Peyer's patch (tissue), 4 donors: ENCODE measurements around the gene DNMT3B. TPM values are rescaled to one million over a fixed set of nuclear protein-coding genes. Genes with fewer than 3 reads are reported as not detected.

Source experiments
- DNase-seq, 3 donors: peaks; one replicate each; pipeline ENCODE4 v3.0.0-alpha.2; 2017 to 2019
- H3K27ac ChIP-seq, 4 donors: fragments of 200-600 bp; sonication (generic); one replicate each; pipeline ENCODE4 v1.5.1; 2016 to 2019
- H3K27me3 ChIP-seq, 2 donors: fragments of 200-600 bp; sonication (generic); one replicate each; pipeline ENCODE4 v1.5.1; 2019
- H3K36me3 ChIP-seq, 3 donors: fragments of 200-600 bp; sonication (generic); one replicate each; pipeline ENCODE4 v1.5.1; 2016 to 2019
- H3K4me1 ChIP-seq, 4 donors: fragments of 200-600 bp; sonication (generic); one replicate each; pipeline ENCODE4 v1.5.1; 2016 to 2019
- H3K4me3 ChIP-seq, 4 donors: fragments of 200-600 bp; sonication (generic); 1 replicate in 3 of 4; 2 replicates in 1 of 4; pipeline ENCODE4 v1.5.1; 2016 to 2019; ENCODE audit warnings: mild to moderate bottlenecking in 1 of 4
- H3K9me3 ChIP-seq, 4 donors: fragments of 200-600 bp; sonication (generic); one replicate each; pipeline ENCODE4 v1.5.1; 2016 to 2019; ENCODE audit warnings: mild to moderate bottlenecking in 1 of 4
- POLR2A ChIP-seq, 2 donors: fragments of 450-650 bp; IDR thresholded peaks; one replicate each; pipeline ENCODE4 v1.5.1; 2017; ENCODE audit warnings: antibody characterized with exemption in 2 of 2, mild to moderate bottlenecking in 2 of 2, moderate library complexity in 2 of 2
- total RNA-seq, 4 donors: library from RNA; depleted of rRNA; stranded (reverse); fragments of >200 nt; gene quantifications; one replicate each; pipeline ENCODE4 v1.1.0, GENCODE V29; 2016
- TF ChIP-seq, protein P1 (sequence below), 6 experiments: fragments of 450-650 bp in 4 of 6; fragments of 200-600 bp in 2 of 6; sonication (generic) in 1 of 6; IDR thresholded peaks; one replicate each; pipeline ENCODE4 v1.5.1; 2017 to 2019; ENCODE audit warnings: antibody characterized with exemption in 6 of 6, mild to moderate bottlenecking in 3 of 6, moderate library complexity in 1 of 6

Gene DNMT3B
- total RNA-seq, 4 donors from 2014 or later: 0.67 to 4.1 (median 0.86) TPM

DNA sequence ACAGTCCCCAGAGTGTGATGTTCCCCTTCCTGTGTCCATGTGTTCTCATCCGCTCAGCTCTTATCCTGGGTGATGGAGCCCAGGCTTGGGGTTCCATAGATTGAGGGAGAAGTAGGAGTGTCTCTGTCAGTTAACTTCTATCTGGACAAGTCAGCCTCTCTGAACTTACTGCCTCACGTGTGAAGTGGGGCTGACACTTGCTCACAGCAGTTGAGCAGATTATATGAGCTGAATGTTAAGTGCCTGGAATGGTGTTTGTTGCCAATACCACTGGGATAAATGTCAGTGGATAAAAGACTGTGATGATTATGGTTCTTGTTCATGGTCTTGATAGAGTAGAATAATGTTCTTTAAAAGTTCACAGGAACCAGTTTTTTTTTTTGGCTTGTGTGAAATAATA, 79.4 kb downstream of the DNMT3B start:
- Histone ChIP-seq H3K9me3 (no peaks in the 10 kb centered on the region), H3K27me3 (no peaks in the 10 kb centered on the region), H3K4me3 (no peak overlapping the region), H3K36me3 (peaks cover 0 to 77% (median 0%) of the 10 kb centered on the region in 3 donors), H3K4me1 (no peaks in the 10 kb centered on the region), H3K27ac (no peak overlapping the region)
- TF ChIP-seq, protein P1, sequence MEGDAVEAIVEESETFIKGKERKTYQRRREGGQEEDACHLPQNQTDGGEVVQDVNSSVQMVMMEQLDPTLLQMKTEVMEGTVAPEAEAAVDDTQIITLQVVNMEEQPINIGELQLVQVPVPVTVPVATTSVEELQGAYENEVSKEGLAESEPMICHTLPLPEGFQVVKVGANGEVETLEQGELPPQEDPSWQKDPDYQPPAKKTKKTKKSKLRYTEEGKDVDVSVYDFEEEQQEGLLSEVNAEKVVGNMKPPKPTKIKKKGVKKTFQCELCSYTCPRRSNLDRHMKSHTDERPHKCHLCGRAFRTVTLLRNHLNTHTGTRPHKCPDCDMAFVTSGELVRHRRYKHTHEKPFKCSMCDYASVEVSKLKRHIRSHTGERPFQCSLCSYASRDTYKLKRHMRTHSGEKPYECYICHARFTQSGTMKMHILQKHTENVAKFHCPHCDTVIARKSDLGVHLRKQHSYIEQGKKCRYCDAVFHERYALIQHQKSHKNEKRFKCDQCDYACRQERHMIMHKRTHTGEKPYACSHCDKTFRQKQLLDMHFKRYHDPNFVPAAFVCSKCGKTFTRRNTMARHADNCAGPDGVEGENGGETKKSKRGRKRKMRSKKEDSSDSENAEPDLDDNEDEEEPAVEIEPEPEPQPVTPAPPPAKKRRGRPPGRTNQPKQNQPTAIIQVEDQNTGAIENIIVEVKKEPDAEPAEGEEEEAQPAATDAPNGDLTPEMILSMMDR (IDR thresholded peaks at IDR 0.05): no peak
- TF ChIP-seq POLR2A (IDR thresholded peaks at IDR 0.05): no peak
- no peak for DNase-seq

DNA sequence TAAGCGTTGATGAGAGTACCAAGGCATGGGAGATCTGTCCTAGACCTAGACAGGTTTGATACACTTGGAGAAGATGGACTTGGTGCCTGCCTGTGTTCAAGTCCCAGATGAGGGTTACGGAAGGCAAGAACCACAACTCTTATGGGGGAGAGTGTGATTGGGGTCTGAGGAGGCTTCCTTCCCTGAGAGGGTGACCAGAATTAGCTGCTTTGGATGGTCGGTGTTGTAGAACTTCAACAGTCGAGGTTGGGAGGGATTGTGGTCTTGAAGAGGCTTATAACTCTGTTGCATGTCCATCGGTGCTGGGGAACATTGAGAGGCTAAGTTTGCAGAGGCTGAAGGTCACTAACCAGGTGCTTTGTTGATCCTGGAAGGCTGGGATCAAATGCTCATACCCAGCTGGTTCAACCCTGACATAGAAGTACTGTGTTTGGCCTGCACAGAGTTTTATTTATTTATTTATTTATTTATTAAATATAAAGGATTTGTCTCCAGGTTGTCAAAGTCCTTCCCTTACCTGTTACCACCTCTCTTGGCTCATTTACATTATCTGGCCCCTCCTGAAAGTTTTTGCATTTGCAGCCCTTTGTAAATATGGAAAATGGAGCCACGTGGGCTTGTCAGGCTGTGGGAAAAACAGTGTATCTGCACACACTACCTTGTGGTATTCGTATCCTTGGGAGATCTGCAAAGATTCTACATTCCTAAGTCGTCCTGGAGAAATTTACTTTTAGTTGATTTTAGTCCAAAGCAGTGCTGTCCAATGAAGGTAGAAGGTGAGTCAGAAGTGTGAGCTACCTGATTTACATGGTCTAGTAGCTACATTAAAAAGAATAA, 80.7 kb downstream of the DNMT3B start:
- TF ChIP-seq, protein P1 (IDR thresholded peaks at IDR 0.05): no peak
- TF ChIP-seq POLR2A (IDR thresholded peaks at IDR 0.05): no peak
- no peaks in the 10 kb centered on the region for H3K4me1 ChIP-seq
- H3K27me3 ChIP-seq: no peaks in the 10 kb centered on the region
- no peak for DNase-seq
- no peak overlapping the region for H3K4me3 ChIP-seq
- no peaks in the 10 kb centered on the region for H3K9me3 ChIP-seq
- H3K36me3 ChIP-seq: peaks cover 0 to 77% (median 0%) of the 10 kb centered on the region in 3 donors
- H3K27ac ChIP-seq: no peak overlapping the region

DNA sequence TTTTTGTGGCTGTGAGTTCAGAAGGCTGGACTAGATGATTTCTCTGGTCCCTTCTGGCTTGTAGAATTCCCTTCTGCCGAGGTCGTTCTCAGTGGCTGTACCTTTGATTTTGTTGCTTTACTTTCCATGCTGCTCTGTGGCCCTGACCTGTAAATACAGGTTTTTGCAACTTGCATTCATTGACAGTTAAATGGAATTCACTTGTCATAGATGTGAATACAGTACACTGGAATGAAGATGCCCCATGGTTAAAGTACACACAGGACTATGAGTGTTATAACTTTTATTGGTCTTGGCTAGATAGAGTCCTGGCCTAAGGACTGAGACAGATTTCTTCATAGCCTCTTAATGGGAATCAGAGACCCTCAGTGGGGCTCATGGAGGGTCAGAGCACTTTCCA, 83.6 kb downstream of the DNMT3B start:
- H3K9me3 ChIP-seq: no peaks in the 10 kb centered on the region
- no peak overlapping the region for H3K4me3 ChIP-seq
- peaks cover 0 to 65% (median 0%) of the 10 kb centered on the region in 3 donors for H3K36me3 ChIP-seq
- no peak for DNase-seq
- H3K27me3 ChIP-seq: no peaks in the 10 kb centered on the region
- no peak overlapping the region for H3K27ac ChIP-seq
- no peak for TF ChIP-seq POLR2A (IDR thresholded peaks at IDR 0.05)
- no peaks in the 10 kb centered on the region for H3K4me1 ChIP-seq

DNA sequence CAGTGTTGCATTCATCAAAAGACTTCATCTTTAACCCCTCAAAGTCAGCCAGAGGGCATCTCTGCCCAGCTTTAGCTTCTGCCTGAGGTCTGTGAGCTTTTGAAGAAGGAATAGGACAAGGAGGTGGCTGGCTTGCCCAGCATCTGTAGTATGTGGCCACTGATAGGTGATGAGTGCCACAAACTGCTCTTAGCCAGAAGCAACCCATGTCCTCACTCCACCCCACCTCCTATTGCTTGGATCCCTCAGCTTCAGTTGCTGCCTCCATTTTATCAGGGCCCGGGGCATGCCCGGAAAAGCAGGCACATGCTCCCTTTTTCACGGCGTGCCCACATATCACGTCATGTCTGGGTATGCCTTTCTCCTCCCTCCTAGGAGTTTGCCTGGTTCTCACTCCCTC, 84.7 kb downstream of the DNMT3B start:
- Histone ChIP-seq H3K4me1 (no peaks in the 10 kb centered on the region), H3K27ac (no peak overlapping the region), H3K9me3 (no peaks in the 10 kb centered on the region), H3K4me3 (no peak overlapping the region), H3K27me3 (no peaks in the 10 kb centered on the region), H3K36me3 (peaks cover 0 to 65% (median 0%) of the 10 kb centered on the region in 3 donors)
- TF ChIP-seq, protein P1 (IDR thresholded peaks at IDR 0.05): no peak
- TF ChIP-seq POLR2A (IDR thresholded peaks at IDR 0.05): no peak
- no peak for DNase-seq

DNA sequence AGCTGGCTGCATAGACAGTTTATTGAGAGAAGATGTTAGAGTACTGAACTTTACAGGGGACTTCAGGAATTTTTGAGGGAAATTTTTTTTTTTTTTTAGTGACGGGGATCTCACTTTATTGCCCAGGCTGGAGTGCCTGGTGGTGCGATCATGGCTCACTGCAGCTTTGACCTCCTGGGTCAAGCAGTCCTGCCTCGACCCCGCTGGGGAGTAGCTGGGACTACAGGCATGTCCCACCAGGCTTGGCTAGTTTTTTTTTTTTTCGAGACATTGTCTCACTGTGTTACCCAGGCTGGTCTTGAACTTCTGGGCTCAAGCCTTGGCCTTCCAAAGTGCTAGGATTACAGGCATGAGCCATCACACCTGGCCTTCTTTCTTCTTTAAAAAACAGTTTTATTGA, 85.8 kb downstream of the DNMT3B start:
- no peaks in the 10 kb centered on the region for H3K9me3 ChIP-seq
- H3K27ac ChIP-seq: no peak overlapping the region
- peaks cover 0 to 56% (median 0%) of the 10 kb centered on the region in 3 donors for H3K36me3 ChIP-seq
- no peak for DNase-seq
- H3K4me1 ChIP-seq: no peaks in the 10 kb centered on the region
- no peaks in the 10 kb centered on the region for H3K27me3 ChIP-seq
- no peak overlapping the region for H3K4me3 ChIP-seq
- TF ChIP-seq, protein P1 (IDR thresholded peaks at IDR 0.05): no peak
- no peak for TF ChIP-seq POLR2A (IDR thresholded peaks at IDR 0.05)

DNA sequence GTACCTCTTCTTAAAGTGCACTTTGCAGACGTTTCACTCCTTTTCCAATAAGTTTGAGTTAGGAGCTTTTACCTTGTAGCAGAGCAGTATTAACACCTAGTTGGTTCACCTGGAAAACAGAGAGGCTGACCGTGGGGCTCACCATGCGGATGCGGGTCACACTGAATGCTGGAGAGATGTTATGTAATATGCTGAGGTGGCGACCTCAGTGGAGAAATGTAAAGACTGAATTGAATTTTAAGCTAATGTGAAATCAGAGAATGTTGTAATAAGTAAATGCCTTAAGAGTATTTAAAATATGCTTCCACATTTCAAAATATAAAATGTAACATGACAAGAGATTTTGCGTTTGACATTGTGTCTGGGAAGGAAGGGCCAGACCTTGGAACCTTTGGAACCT, 86.7 kb downstream of the DNMT3B start:
- TF ChIP-seq, protein P1 (IDR thresholded peaks at IDR 0.05): no peak
- no peak for TF ChIP-seq POLR2A (IDR thresholded peaks at IDR 0.05)
- Histone ChIP-seq H3K36me3 (peaks cover 0 to 56% (median 0%) of the 10 kb centered on the region in 3 donors), H3K4me3 (no peak overlapping the region)

More for the DNA sequence above, 86.7 kb downstream of the DNMT3B start:
- Histone ChIP-seq H3K27me3 (no peaks in the 10 kb centered on the region), H3K4me1 (no peaks in the 10 kb centered on the region), H3K27ac (no peak overlapping the region), H3K9me3 (no peaks in the 10 kb centered on the region)
- no peak for DNase-seq
